ENCODE data around the gene GKN1. TPM values are rescaled to one million over a fixed set of nuclear protein-coding genes. Genes with fewer than 3 reads are reported as not detected.

Gene GKN1, protein sequence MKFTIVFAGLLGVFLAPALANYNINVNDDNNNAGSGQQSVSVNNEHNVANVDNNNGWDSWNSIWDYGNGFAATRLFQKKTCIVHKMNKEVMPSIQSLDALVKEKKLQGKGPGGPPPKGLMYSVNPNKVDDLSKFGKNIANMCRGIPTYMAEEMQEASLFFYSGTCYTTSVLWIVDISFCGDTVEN
- not detected in 2 replicates for total RNA-seq

DNA sequence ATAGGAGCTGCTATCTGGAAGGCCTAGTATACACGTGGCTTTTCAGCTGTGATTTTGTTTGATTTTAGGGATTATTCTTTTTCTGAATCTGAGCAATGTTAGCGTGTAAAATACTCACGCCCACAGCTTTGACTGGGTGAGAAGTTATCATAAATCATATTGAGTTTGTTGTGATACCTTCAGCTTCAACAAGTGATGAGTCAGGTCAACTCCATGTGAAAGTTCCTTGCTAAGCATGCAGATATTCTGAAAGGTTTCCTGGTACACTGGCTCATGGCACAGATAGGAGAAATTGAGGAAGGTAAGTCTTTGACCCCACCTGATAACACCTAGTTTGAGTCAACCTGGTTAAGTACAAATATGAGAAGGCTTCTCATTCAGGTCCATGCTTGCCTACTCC, at the start of gene GKN1:
GKN1 (plus strand) TSS at position 386 of the 400 bp plus-strand sequence. CDS start 42 bp downstream, outside the sequence.
- no peak for DNase-seq (ENCODE audit: low read depth)
- TF ChIP-seq, protein P1, sequence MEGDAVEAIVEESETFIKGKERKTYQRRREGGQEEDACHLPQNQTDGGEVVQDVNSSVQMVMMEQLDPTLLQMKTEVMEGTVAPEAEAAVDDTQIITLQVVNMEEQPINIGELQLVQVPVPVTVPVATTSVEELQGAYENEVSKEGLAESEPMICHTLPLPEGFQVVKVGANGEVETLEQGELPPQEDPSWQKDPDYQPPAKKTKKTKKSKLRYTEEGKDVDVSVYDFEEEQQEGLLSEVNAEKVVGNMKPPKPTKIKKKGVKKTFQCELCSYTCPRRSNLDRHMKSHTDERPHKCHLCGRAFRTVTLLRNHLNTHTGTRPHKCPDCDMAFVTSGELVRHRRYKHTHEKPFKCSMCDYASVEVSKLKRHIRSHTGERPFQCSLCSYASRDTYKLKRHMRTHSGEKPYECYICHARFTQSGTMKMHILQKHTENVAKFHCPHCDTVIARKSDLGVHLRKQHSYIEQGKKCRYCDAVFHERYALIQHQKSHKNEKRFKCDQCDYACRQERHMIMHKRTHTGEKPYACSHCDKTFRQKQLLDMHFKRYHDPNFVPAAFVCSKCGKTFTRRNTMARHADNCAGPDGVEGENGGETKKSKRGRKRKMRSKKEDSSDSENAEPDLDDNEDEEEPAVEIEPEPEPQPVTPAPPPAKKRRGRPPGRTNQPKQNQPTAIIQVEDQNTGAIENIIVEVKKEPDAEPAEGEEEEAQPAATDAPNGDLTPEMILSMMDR (conservative IDR thresholded peaks at IDR 0.05; ENCODE audit: low read depth, low read length), result no peak
- no peak within 1 kb of the TSS for H3K4me3 ChIP-seq (ENCODE audit: low read depth, low read length)

DNA sequence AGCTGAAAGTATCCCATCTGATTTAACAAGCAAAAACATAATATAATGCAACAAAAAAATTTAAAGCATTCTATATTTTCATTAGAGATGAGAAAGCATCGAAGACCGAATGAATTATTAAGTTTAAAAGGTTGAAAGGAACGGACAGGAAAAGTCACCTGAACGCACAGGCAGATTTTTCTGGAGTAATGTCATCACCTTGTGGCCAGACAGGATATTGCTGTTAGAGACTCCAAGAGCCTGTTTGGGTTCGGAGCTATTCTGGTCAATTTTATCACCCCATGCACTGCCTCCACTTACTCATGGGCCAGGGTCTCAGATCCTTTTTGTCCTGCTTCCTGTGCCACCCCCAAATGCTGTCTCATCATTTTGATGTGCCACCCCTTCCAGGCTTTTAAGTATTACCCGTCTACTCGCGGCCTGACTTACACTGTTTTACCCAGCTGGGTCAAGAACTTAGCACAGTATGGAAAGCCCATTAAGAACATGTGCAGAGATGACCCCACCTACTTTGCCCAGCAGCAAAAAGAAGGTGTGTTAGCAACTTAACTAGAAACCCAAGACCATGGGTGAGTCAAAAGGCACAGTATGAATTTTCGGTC, 49.0 kb upstream of the GKN1 start:
- no peak for DNase-seq (ENCODE audit: low read depth)
- no peak overlapping the region for H3K4me3 ChIP-seq (ENCODE audit: low read depth, low read length)
- TF ChIP-seq, protein P1 (conservative IDR thresholded peaks at IDR 0.05; ENCODE audit: low read depth, low read length), result peak; percentile 94

DNA sequence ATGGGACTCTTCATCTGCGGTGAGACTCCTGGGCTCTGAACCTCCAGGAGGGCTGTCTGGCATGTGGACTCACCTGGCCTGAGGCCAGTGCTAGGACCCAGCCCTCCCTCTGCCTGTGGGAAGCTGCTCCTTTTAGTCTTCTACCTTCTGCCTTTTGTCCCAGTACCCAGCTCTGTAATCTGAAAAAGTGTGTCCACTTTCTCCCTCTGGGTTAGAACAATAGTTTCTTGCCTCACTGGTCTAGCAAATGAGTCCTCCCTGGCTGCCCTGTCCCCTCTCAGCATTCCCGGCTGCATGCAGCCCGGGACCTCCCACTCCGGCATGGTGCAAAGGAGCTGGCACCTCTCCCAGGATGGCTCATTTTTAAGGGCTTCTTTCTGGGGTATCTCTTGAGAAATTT, 47.6 kb upstream of the GKN1 start:
- H3K4me3 ChIP-seq (ENCODE audit: low read depth, low read length), result no peak overlapping the region
- no peak for DNase-seq (ENCODE audit: low read depth)
- TF ChIP-seq, protein P1 (conservative IDR thresholded peaks at IDR 0.05; ENCODE audit: low read depth, low read length), result no peak

DNA sequence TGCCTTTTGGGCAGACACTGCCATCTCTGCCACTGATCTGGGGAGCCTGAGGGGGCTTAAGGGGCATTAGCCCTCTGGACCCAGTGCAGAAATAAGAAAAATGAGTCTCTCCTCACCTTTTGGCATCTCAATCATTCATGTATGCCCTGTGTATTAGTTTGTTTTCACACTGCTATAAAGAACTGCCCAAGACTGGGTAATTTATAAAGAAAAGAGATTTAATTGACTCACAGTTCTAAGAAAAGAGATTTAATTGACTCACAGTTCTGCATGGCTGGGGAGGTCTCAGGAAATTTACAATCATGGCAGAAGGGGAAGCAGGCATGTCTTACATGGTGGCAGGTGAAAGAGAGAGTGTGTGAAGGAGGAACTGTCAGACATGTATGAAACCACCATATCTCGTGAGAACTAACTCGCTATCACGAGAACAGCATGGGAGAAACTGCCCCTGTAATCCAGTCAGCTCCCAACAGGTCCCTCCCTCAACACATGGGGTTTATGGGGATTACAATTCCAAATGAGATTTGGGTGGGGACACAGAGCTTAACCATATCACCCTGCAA, 43.2 kb upstream of the GKN1 start:
- H3K4me3 ChIP-seq (ENCODE audit: low read depth, low read length), result no peak overlapping the region
- TF ChIP-seq, protein P1 (conservative IDR thresholded peaks at IDR 0.05; ENCODE audit: low read depth, low read length), result no peak
- no peak for DNase-seq (ENCODE audit: low read depth)

DNA sequence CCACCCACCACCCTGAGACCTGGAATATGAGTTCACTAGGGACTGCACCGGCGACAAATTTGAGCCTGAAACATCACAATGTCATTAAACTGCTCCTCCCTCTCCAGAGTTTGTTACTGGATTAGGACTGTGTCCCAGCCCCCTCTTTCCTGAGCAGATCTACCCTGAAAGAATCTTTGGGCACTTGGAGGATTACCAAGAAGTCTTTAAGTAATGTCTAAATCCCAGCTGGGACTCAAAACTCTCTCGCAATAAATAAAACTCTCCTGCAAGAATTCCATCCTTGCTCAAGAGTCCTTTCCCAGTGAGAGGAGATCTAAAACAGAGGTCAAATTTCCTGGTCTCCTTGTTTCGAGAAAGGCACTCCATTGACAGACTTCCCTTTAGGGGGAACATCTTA, 42.6 kb upstream of the GKN1 start:
- TF ChIP-seq, protein P1 (conservative IDR thresholded peaks at IDR 0.05; ENCODE audit: low read depth, low read length), result no peak
- no peak overlapping the region for H3K4me3 ChIP-seq (ENCODE audit: low read depth, low read length)
- no peak for DNase-seq (ENCODE audit: low read depth)

DNA sequence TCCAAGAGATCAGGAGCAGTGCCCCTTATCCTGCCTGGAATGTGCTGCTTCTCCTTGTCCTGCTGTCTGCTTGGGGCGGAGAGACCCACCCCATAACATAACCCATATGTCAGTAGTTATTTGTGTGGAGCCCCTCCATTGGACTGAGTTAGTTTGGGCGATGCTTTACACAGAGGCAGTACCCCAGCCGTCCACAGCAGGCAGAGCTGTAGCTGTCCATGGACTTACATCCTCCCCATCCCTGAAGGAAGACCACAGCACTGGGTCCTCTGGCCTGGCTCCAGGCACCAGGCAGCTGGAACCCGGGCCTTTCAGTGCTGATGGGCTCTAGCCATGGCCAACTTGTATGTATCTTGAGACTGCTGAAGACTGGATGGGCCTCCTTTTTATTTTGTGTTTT, 42.0 kb upstream of the GKN1 start:
- TF ChIP-seq, protein P1 (conservative IDR thresholded peaks at IDR 0.05; ENCODE audit: low read depth, low read length), result no peak
- no peak for DNase-seq (ENCODE audit: low read depth)
- H3K4me3 ChIP-seq (ENCODE audit: low read depth, low read length), result no peak overlapping the region
